VCaP (cell line): ENCODE results near the gene KLRC2.
"Not testable (repeated sequence)": the region's sequence is repeated elsewhere in the genome, so short reads cannot be mapped to it uniquely, and the experiment has no call there.

Experiments used
- H3K27ac ChIP-seq: fragments of 450-650 bp; 2 replicates; pipeline ENCODE4 v1.5.1; 2017
- CTCF ChIP-seq: fragments of 450-650 bp; conservative IDR thresholded peaks from 2 replicates; pipeline ENCODE4 v1.5.1; 2017; ENCODE audit warnings: mild to moderate bottlenecking, moderate library complexity

KLRC2 gene

GRCh38 chr12:10393291-10393690, 42.5 kb downstream of the KLRC2 start:
- TF ChIP-seq CTCF: no peak
- H3K27ac ChIP-seq: peak overlapping the region; percentile 95

- H3K27ac ChIP-seq: peak overlapping the region; percentile 95
- no peak for TF ChIP-seq CTCF
Measured at GRCh38 chr12:10392394-10392930, 43.3 kb downstream of the KLRC2 start.

- peak overlapping the region; percentile 95 for H3K27ac ChIP-seq
Measured at GRCh38 chr12:10390991-10391390, 44.8 kb downstream of the KLRC2 start.

GRCh38 chr12:10389904-10390303, 45.9 kb downstream of the KLRC2 start, which contains the start of gene KLRK1:
Gene KLRK1, minus strand, starts transcription at chr12:10390041. Its CDS starts 1,231 bp downstream, at chr12:10388810.
- no peak for TF ChIP-seq CTCF
- peak within 1 kb of the TSS; percentile 95; the same call in 1 of the 2 replicates for H3K27ac ChIP-seq

GRCh38 chr12:10388624-10389413, 47.0 kb downstream of the KLRC2 start:
- TF ChIP-seq CTCF: no peak

GRCh38 chr12:10387498-10387897, 48.3 kb downstream of the KLRC2 start:
- H3K27ac ChIP-seq: not testable (repeated sequence)

More at GRCh38 chr12:10388624-10389413, 47.0 kb downstream of the KLRC2 start:
- no peak overlapping the region for H3K27ac ChIP-seq

- no peak for TF ChIP-seq CTCF
- H3K27ac ChIP-seq: no peak overlapping the region
Measured at GRCh38 chr12:10386857-10387256, 49.0 kb downstream of the KLRC2 start.

GRCh38 chr12:10385166-10385613, 50.6 kb downstream of the KLRC2 start:
- TF ChIP-seq CTCF: no peak
- no peak overlapping the region for H3K27ac ChIP-seq
